Keratinocyte (primary cell): ENCODE results near the gene ARNT2.

Experiments used
- EZH2 ChIP-seq: IDR thresholded peaks from one replicate; pipeline ENCODE4 v1.6.1; 2012; ENCODE audit warnings: inconsistent platforms, mild to moderate bottlenecking, low read length, moderate library complexity
- TF ChIP-seq, protein P1 (sequence below), 3 experiments: IDR thresholded peaks in 1 of 3; conservative IDR thresholded peaks in 1 of 3; optimal IDR thresholded peaks in 1 of 3; 2 replicates in 2 of 3; 3 replicates in 1 of 3; pipeline versions ENCODE3 to v1.5.1; 2011; ENCODE audit warnings: low read length in 3 of 3, mild to moderate bottlenecking in 3 of 3, moderate library complexity in 2 of 3, control low read depth in 1 of 3, inconsistent platforms in 1 of 3; ENCODE audit not compliant: insufficient read depth in 2 of 3; ENCODE audit errors: extremely low read depth in 1 of 3

DNA sequence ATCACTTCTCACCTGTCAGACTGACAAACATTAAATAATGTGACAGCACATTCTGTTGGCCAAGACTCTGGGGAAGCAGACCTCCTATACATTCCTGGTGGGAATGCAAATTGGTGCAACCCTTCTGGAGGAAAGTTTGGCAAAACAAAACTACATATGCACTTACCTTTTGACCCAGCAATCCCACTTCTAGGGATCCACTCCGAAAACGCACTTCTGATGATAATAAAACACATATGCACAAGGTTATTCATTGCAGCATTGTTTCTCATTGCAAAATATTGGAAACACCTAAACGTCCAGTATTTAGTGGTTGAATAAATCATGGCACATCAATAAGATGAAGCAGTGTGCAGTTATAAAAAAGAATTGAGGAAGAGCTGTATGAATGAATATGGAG lies 145.5 kb downstream of the ARNT2 start:
- TF ChIP-seq, protein P1, sequence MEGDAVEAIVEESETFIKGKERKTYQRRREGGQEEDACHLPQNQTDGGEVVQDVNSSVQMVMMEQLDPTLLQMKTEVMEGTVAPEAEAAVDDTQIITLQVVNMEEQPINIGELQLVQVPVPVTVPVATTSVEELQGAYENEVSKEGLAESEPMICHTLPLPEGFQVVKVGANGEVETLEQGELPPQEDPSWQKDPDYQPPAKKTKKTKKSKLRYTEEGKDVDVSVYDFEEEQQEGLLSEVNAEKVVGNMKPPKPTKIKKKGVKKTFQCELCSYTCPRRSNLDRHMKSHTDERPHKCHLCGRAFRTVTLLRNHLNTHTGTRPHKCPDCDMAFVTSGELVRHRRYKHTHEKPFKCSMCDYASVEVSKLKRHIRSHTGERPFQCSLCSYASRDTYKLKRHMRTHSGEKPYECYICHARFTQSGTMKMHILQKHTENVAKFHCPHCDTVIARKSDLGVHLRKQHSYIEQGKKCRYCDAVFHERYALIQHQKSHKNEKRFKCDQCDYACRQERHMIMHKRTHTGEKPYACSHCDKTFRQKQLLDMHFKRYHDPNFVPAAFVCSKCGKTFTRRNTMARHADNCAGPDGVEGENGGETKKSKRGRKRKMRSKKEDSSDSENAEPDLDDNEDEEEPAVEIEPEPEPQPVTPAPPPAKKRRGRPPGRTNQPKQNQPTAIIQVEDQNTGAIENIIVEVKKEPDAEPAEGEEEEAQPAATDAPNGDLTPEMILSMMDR (optimal IDR thresholded peaks at IDR 0.05 in 1 of 3, IDR thresholded peaks at IDR 0.05 in 1 of 3, conservative IDR thresholded peaks at IDR 0.05 in 1 of 3; ENCODE audit: extremely low read depth in 1 of 3, insufficient read depth in 2 of 3, low read length in 3 of 3), result no peak
- no peak for TF ChIP-seq EZH2
